Brain microvascular endothelial cell (primary cell): ENCODE results near the gene NTN4.

ENCODE experiments used
- DNase-seq: peaks from one replicate; pipeline ENCODE4 v3.0.0-alpha.2; 2020
- H3K27ac ChIP-seq: fragments of 250-450 bp; sonication (Bioruptor Pico); 2 replicates; pipeline ENCODE4 v1.5.1; 2020; ENCODE audit warnings: mild to moderate bottlenecking, moderate library complexity
- H3K27me3 ChIP-seq: fragments of 250-450 bp; sonication (Bioruptor Pico); replicated peaks from 2 replicates; pipeline ENCODE4 v1.5.1; 2020; ENCODE audit warnings: mild to moderate bottlenecking
- H3K36me3 ChIP-seq: fragments of 250-450 bp; sonication (Bioruptor Pico); replicated peaks from 2 replicates; pipeline ENCODE4 v1.5.1; 2020; ENCODE audit warnings: mild to moderate bottlenecking
- H3K4me3 ChIP-seq: 2 replicates; pipeline ENCODE4 v1.5.1; 2011; ENCODE audit warnings: low read depth, mild to moderate bottlenecking, control low read depth, low read length, moderate library complexity
- in situ Hi-C: cut with HindIII; loops from 2 replicates; pipeline ENCODE4 v1.10.0; 2017; ENCODE audit warnings: low sequenced_read_pairs, low pct_ligation_motif_present
- TF ChIP-seq, protein P1 (sequence below): IDR thresholded peaks from 2 replicates; pipeline ENCODE4 v1.5.1; 2011; ENCODE audit warnings: low read depth, mild to moderate bottlenecking, moderate library complexity, low read length, control low read depth, inconsistent platforms; ENCODE audit errors: missing control alignments

Gene NTN4

GRCh38 chr12:95634622-95635621 is 155.6 kb downstream of the NTN4 start:
- H3K4me3 ChIP-seq: no peak overlapping the region
- in situ Hi-C loops: no loop called here
- no peaks in the 10 kb centered on the region for H3K27me3 ChIP-seq
- peak overlapping the region; percentile 68 for H3K27ac ChIP-seq
- DNase-seq: peak; percentile 67
- TF ChIP-seq, protein P1, sequence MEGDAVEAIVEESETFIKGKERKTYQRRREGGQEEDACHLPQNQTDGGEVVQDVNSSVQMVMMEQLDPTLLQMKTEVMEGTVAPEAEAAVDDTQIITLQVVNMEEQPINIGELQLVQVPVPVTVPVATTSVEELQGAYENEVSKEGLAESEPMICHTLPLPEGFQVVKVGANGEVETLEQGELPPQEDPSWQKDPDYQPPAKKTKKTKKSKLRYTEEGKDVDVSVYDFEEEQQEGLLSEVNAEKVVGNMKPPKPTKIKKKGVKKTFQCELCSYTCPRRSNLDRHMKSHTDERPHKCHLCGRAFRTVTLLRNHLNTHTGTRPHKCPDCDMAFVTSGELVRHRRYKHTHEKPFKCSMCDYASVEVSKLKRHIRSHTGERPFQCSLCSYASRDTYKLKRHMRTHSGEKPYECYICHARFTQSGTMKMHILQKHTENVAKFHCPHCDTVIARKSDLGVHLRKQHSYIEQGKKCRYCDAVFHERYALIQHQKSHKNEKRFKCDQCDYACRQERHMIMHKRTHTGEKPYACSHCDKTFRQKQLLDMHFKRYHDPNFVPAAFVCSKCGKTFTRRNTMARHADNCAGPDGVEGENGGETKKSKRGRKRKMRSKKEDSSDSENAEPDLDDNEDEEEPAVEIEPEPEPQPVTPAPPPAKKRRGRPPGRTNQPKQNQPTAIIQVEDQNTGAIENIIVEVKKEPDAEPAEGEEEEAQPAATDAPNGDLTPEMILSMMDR: no peak
- no peaks in the 10 kb centered on the region for H3K36me3 ChIP-seq

DNA sequence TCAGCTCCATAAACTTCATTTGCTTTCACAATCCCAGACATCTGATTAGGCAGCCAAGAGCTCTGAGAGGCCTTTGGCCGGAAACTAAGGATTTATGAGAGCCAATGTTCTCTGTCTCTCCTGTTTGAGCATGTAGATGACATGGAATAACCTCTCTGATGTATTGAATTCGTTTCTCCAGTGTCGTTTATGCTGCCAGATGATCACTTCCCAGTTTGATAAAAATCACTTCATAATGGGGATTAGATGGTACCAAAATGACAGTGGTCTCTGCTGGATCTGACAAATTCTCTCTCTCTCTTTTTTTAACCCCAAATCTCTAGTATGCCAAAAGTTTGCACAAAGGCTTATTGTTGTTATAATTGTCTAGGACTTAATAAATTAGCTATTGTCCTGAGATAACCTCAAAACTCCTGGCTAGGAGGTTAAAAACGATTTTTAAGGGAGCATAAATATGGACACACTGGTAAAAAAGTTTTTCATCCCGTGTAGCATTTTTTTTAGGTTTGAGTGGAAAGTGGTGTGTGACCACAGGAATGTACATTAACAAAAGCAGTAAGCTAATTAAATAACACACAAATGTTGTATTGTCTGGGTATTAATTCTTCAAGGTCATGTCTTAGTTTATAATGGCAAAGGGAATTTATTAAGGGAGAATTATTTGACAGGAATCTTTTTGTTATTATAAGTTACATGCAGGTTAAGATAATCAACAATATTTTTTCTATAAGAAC is 156.7 kb downstream of the NTN4 start:
- no peaks in the 10 kb centered on the region for H3K27me3 ChIP-seq
- no peak for DNase-seq
- TF ChIP-seq, protein P1: no peak
- in situ Hi-C loops: no loop called here
- H3K36me3 ChIP-seq: no peaks in the 10 kb centered on the region
- peak overlapping the region; percentile 68 for H3K27ac ChIP-seq
- H3K4me3 ChIP-seq: no peak overlapping the region

- TF ChIP-seq, protein P1: no peak
- no peak overlapping the region for H3K4me3 ChIP-seq
- H3K27ac ChIP-seq: peak overlapping the region; percentile 68
- H3K27me3 ChIP-seq: no peaks in the 10 kb centered on the region
- in situ Hi-C loops: no loop called here
- peak; percentile 85 for DNase-seq
- no peaks in the 10 kb centered on the region for H3K36me3 ChIP-seq
Observed at GRCh38 chr12:95633049-95633731, 157.4 kb downstream of the NTN4 start.

GRCh38 chr12:95630496-95630895 is 160.1 kb downstream of the NTN4 start:
- H3K36me3 ChIP-seq: no peaks in the 10 kb centered on the region
- no peak for DNase-seq
- no peak overlapping the region for H3K4me3 ChIP-seq
- in situ Hi-C loops: no loop called here
- no peak overlapping the region for H3K27ac ChIP-seq
- TF ChIP-seq, protein P1: no peak
- H3K27me3 ChIP-seq: no peaks in the 10 kb centered on the region

- in situ Hi-C loops: no loop called here
- no peak overlapping the region for H3K27ac ChIP-seq
- H3K36me3 ChIP-seq: no peaks in the 10 kb centered on the region
- no peaks in the 10 kb centered on the region for H3K27me3 ChIP-seq
- DNase-seq: no peak
- TF ChIP-seq, protein P1: no peak
- H3K4me3 ChIP-seq: no peak overlapping the region
Observed at GRCh38 chr12:95629392-95629791, 161.2 kb downstream of the NTN4 start.
